ENCODE results near the gene RRAS2. TPM values are rescaled to one million over a fixed set of nuclear protein-coding genes. Genes with fewer than 3 reads are reported as not detected.

RRAS2 gene
- total RNA-seq, 3 donors from 2014 or later (not counting 1 experiment from before 2014, with no cell fraction given) = 62.1 to 86.7 (median 69.6) TPM

GRCh38 chr11:14380125-14380936 lies 21.3 kb upstream of the RRAS2 start:
- no peaks in the 10 kb centered on the region for H3K36me3 ChIP-seq (ENCODE audit: control insufficient read depth, insufficient read depth, low read length)
- H3K36me3 Mint-ChIP-seq = no peaks in the 10 kb centered on the region
- peak overlapping the region in 1 of 2 donors; percentile 82 for H3K27ac Mint-ChIP-seq
- intact Hi-C loops (cut with micrococcal nuclease) = no loop called here
- H3K27me3 Mint-ChIP-seq (ENCODE audit: low read depth in 2 of 2) = peaks cover 8 to 12% of the 10 kb centered on the region in 2 donors
- H3K9me3 Mint-ChIP-seq = no peaks in the 10 kb centered on the region
- peak overlapping the region; percentile 89 for H3K4me3 Mint-ChIP-seq
- ATAC-seq (no peak), DNase-seq (no peak)
- H3K27ac ChIP-seq (ENCODE audit: low read length) = no peak overlapping the region
- TF ChIP-seq CTCF (IDR thresholded peaks at IDR 0.05) = no peak
- H3K4me1 Mint-ChIP-seq = peaks cover 7 to 16% of the 10 kb centered on the region in 2 donors
- 98% methylated on average over 8 of the region's 14 CpGs for WGBS (ENCODE audit: insufficient coverage)
- peak overlapping the region; percentile 28 for H3K4me3 ChIP-seq (ENCODE audit: low read length)
- H3K4me1 ChIP-seq (ENCODE audit: control insufficient read depth, insufficient read depth, low read length) = peaks cover 6% of the 10 kb centered on the region
- no peaks in the 10 kb centered on the region for H3K27me3 ChIP-seq (ENCODE audit: control insufficient read depth, insufficient read depth, low read length)
- H3K9me3 ChIP-seq (ENCODE audit: control insufficient read depth, insufficient read depth, low read length) = no peaks in the 10 kb centered on the region

GRCh38 chr11:14378171-14378570 lies 19.2 kb upstream of the RRAS2 start:
- no peak overlapping the region for H3K4me3 ChIP-seq (ENCODE audit: low read length)
- Mint-ChIP-seq H3K9me3 (no peaks in the 10 kb centered on the region), H3K4me3 (peak overlapping the region; percentile 5), H3K4me1 (peaks cover 14 to 20% of the 10 kb centered on the region in 2 donors), H3K27ac (no peak overlapping the region), H3K36me3 (no peaks in the 10 kb centered on the region), H3K27me3 (ENCODE audit: low read depth in 2 of 2) (peaks cover 10 to 12% of the 10 kb centered on the region in 2 donors)
- H3K27ac ChIP-seq (ENCODE audit: low read length) = no peak overlapping the region
- no peaks in the 10 kb centered on the region for H3K9me3 ChIP-seq (ENCODE audit: control insufficient read depth, insufficient read depth, low read length)
- H3K27me3 ChIP-seq (ENCODE audit: control insufficient read depth, insufficient read depth, low read length) = no peaks in the 10 kb centered on the region
- TF ChIP-seq CTCF (IDR thresholded peaks at IDR 0.05) = no peak
- DNase-seq (no peak), ATAC-seq (no peak)
- no peaks in the 10 kb centered on the region for H3K36me3 ChIP-seq (ENCODE audit: control insufficient read depth, insufficient read depth, low read length)
- intact Hi-C loops (cut with micrococcal nuclease) = no loop called here
- H3K4me1 ChIP-seq (ENCODE audit: control insufficient read depth, insufficient read depth, low read length) = peaks cover 6% of the 10 kb centered on the region

- no peak overlapping the region for H3K4me3 ChIP-seq (ENCODE audit: low read length)
- no peaks in the 10 kb centered on the region for H3K36me3 ChIP-seq (ENCODE audit: control insufficient read depth, insufficient read depth, low read length)
- no peaks in the 10 kb centered on the region for H3K27me3 ChIP-seq (ENCODE audit: control insufficient read depth, insufficient read depth, low read length)
- H3K27ac ChIP-seq (ENCODE audit: low read length) = no peak overlapping the region
- Mint-ChIP-seq H3K4me3 (no peak overlapping the region), H3K4me1 (peaks cover 14 to 20% of the 10 kb centered on the region in 2 donors), H3K27ac (no peak overlapping the region), H3K9me3 (no peaks in the 10 kb centered on the region), H3K36me3 (no peaks in the 10 kb centered on the region), H3K27me3 (ENCODE audit: low read depth in 2 of 2) (peaks cover 10 to 12% of the 10 kb centered on the region in 2 donors)
- no peak for TF ChIP-seq CTCF (IDR thresholded peaks at IDR 0.05)
- intact Hi-C loops (cut with micrococcal nuclease) = no loop called here
- H3K4me1 ChIP-seq (ENCODE audit: control insufficient read depth, insufficient read depth, low read length) = peaks cover 6% of the 10 kb centered on the region
- no peaks in the 10 kb centered on the region for H3K9me3 ChIP-seq (ENCODE audit: control insufficient read depth, insufficient read depth, low read length)
- DNase-seq (no peak), ATAC-seq (no peak)
- WGBS (ENCODE audit: insufficient coverage) = 100% methylated on average over 1 of the region's 2 CpGs
Measured at GRCh38 chr11:14376920-14377319, 17.9 kb upstream of the RRAS2 start.
